Peyer's patch (tissue), 4 donors: Measurements from ENCODE around the gene SYCP2L. TPM values are rescaled to one million over a fixed set of nuclear protein-coding genes. Genes with fewer than 3 reads are reported as not detected.

Source experiments
- DNase-seq, 3 donors: peaks; one replicate each; pipeline ENCODE4 v3.0.0-alpha.2; 2017 to 2019
- H3K27ac ChIP-seq, 4 donors: fragments of 200-600 bp; sonication (generic); one replicate each; pipeline ENCODE4 v1.5.1; 2016 to 2019
- H3K27me3 ChIP-seq, 2 donors: fragments of 200-600 bp; sonication (generic); one replicate each; pipeline ENCODE4 v1.5.1; 2019
- H3K36me3 ChIP-seq, 3 donors: fragments of 200-600 bp; sonication (generic); one replicate each; pipeline ENCODE4 v1.5.1; 2016 to 2019
- H3K4me1 ChIP-seq, 4 donors: fragments of 200-600 bp; sonication (generic); one replicate each; pipeline ENCODE4 v1.5.1; 2016 to 2019
- H3K4me3 ChIP-seq, 4 donors: fragments of 200-600 bp; sonication (generic); 1 replicate in 3 of 4; 2 replicates in 1 of 4; pipeline ENCODE4 v1.5.1; 2016 to 2019; ENCODE audit warnings: mild to moderate bottlenecking in 1 of 4
- H3K9me3 ChIP-seq, 4 donors: fragments of 200-600 bp; sonication (generic); one replicate each; pipeline ENCODE4 v1.5.1; 2016 to 2019; ENCODE audit warnings: mild to moderate bottlenecking in 1 of 4
- POLR2A ChIP-seq, 2 donors: fragments of 450-650 bp; IDR thresholded peaks; one replicate each; pipeline ENCODE4 v1.5.1; 2017; ENCODE audit warnings: antibody characterized with exemption in 2 of 2, mild to moderate bottlenecking in 2 of 2, moderate library complexity in 2 of 2
- total RNA-seq, 4 donors: library from RNA; depleted of rRNA; stranded (reverse); fragments of >200 nt; gene quantifications; one replicate each; pipeline ENCODE4 v1.1.0, GENCODE V29; 2016
- TF ChIP-seq, protein P1 (sequence below), 6 experiments: fragments of 450-650 bp in 4 of 6; fragments of 200-600 bp in 2 of 6; sonication (generic) in 1 of 6; IDR thresholded peaks; one replicate each; pipeline ENCODE4 v1.5.1; 2017 to 2019; ENCODE audit warnings: antibody characterized with exemption in 6 of 6, mild to moderate bottlenecking in 3 of 6, moderate library complexity in 1 of 6

The SYCP2L gene
- total RNA-seq, 4 donors from 2014 or later = 0.67 to 5.0 TPM; not detected in 2

DNA sequence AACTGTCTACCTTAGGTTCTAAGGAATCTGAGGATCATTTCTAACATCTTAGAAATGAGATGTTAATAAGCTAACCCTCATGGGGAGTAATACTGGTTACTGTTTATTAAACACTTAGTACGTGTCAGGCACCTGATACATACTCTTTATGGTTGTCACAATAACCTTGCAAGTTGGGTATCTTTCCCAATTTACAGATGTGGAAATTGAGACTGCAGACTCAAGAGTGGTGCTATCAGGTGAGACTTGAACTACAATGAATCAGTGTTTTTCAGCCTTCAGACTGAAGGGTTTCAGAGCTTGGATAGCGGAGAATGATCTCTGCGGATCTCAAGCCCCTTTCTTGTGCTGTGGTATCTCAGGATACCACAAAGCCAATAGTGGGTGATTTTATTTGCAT, 130.2 kb downstream of the SYCP2L start:
- H3K4me3 ChIP-seq = no peak overlapping the region
- H3K27ac ChIP-seq = no peak overlapping the region
- TF ChIP-seq, protein P1, sequence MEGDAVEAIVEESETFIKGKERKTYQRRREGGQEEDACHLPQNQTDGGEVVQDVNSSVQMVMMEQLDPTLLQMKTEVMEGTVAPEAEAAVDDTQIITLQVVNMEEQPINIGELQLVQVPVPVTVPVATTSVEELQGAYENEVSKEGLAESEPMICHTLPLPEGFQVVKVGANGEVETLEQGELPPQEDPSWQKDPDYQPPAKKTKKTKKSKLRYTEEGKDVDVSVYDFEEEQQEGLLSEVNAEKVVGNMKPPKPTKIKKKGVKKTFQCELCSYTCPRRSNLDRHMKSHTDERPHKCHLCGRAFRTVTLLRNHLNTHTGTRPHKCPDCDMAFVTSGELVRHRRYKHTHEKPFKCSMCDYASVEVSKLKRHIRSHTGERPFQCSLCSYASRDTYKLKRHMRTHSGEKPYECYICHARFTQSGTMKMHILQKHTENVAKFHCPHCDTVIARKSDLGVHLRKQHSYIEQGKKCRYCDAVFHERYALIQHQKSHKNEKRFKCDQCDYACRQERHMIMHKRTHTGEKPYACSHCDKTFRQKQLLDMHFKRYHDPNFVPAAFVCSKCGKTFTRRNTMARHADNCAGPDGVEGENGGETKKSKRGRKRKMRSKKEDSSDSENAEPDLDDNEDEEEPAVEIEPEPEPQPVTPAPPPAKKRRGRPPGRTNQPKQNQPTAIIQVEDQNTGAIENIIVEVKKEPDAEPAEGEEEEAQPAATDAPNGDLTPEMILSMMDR (IDR thresholded peaks at IDR 0.05) = no peak
- no peak for TF ChIP-seq POLR2A (IDR thresholded peaks at IDR 0.05)
- no peaks in the 10 kb centered on the region for H3K9me3 ChIP-seq
- no peak for DNase-seq
- no peaks in the 10 kb centered on the region for H3K27me3 ChIP-seq
- H3K4me1 ChIP-seq = no peaks in the 10 kb centered on the region
- H3K36me3 ChIP-seq = no peaks in the 10 kb centered on the region

GRCh38 chr6:11018225-11018624, 131.4 kb downstream of the SYCP2L start:
- H3K27ac ChIP-seq = no peak overlapping the region
- TF ChIP-seq, protein P1 (IDR thresholded peaks at IDR 0.05) = no peak
- no peak for TF ChIP-seq POLR2A (IDR thresholded peaks at IDR 0.05)
- no peaks in the 10 kb centered on the region for H3K9me3 ChIP-seq
- no peaks in the 10 kb centered on the region for H3K4me1 ChIP-seq
- no peak overlapping the region for H3K4me3 ChIP-seq
- no peak for DNase-seq
- H3K27me3 ChIP-seq = no peaks in the 10 kb centered on the region
- H3K36me3 ChIP-seq = no peaks in the 10 kb centered on the region

DNA sequence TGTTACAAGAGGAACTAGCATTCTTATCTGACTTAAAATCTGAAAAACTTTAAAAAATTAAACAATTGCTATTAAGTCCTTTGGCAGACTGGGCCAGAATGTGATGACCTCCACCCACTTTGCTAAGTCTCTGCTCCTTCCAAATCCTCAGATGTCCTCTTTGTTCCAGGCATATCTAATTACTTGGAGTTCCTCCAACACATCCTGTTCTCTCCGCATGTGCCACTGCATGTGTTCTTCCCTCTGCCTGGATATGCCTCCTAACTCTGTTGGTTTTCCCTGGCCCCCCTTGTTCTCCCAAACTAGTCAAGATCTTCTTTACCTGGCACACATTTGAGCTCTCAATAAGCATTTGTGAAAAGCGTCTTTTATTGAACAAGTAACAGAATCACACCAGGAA, 134.2 kb downstream of the SYCP2L start:
- no peaks in the 10 kb centered on the region for H3K36me3 ChIP-seq
- H3K27ac ChIP-seq = no peak overlapping the region
- H3K4me1 ChIP-seq = no peaks in the 10 kb centered on the region
- no peaks in the 10 kb centered on the region for H3K27me3 ChIP-seq
- no peak overlapping the region for H3K4me3 ChIP-seq
- TF ChIP-seq, protein P1 (IDR thresholded peaks at IDR 0.05) = no peak
- no peak for TF ChIP-seq POLR2A (IDR thresholded peaks at IDR 0.05)
- DNase-seq = no peak
- no peaks in the 10 kb centered on the region for H3K9me3 ChIP-seq

GRCh38 chr6:11021714-11022113, 134.9 kb downstream of the SYCP2L start:
- TF ChIP-seq, protein P1 (IDR thresholded peaks at IDR 0.05) = no peak
- Histone ChIP-seq H3K9me3 (no peaks in the 10 kb centered on the region), H3K4me3 (no peak overlapping the region), H3K4me1 (no peaks in the 10 kb centered on the region), H3K36me3 (no peaks in the 10 kb centered on the region), H3K27ac (no peak overlapping the region), H3K27me3 (no peaks in the 10 kb centered on the region)
- no peak for DNase-seq

DNA sequence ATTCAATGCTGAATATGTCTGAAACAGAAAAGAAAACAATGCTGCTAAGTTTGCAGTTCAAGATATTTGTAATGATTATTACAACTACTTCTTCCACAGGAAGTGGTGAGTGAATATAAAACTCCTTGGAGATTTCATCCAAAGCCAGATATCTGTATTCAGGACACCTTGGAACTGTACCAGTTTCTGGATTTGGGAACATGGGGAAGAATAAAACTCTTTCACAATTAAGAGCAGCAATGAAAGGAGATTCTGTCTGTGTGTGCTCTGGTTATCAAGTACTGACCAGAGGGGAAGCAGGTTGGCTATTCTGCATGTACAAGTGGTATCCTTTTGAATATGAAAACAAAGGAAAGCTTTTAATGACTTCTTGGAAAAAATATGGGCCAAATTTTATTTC, 136.2 kb downstream of the SYCP2L start:
- no peak for DNase-seq
- Histone ChIP-seq H3K9me3 (no peaks in the 10 kb centered on the region), H3K27ac (no peak overlapping the region), H3K27me3 (no peaks in the 10 kb centered on the region), H3K4me1 (no peaks in the 10 kb centered on the region), H3K36me3 (no peaks in the 10 kb centered on the region), H3K4me3 (no peak overlapping the region)
- no peak for TF ChIP-seq POLR2A (IDR thresholded peaks at IDR 0.05)
- TF ChIP-seq, protein P1 (IDR thresholded peaks at IDR 0.05) = no peak

Other genes starting within 250 kb of the SYCP2L start
- not detected for gene C6orf52, start 192.4 kb upstream of the SYCP2L start, total RNA-seq
- gene PAK1IP1, start 192.1 kb upstream of the SYCP2L start, total RNA-seq = 1 to 10 TPM; 3.3 to 6.8 (median 5.5) TPM
- 10 to 100 TPM; 30.5 to 62.5 (median 60.4) TPM for gene TMEM14C, start 164.0 kb upstream of the SYCP2L start, total RNA-seq
- gene TMEM14B, start 139.2 kb upstream of the SYCP2L start, total RNA-seq = 10 to 100 TPM; 37.1 to 86.7 (median 44.0) TPM
- under 1 TPM in 1 of 4 donors, not detected in 3; 0.27 TPM for gene MAK, start 48.5 kb upstream of the SYCP2L start, total RNA-seq
- not detected for gene GCM2, start 5.0 kb upstream of the SYCP2L start, total RNA-seq
- gene ELOVL2, start 157.3 kb downstream of the SYCP2L start, total RNA-seq = under 1 TPM in 2 of 4 donors, not detected in 2; 0.18 to 0.27 TPM
- gene SMIM13, start 206.8 kb downstream of the SYCP2L start, total RNA-seq = 1 to 10 TPM; 4.1 to 6.3 (median 4.7) TPM
- not detected for gene ERVFRD-1, start 224.7 kb downstream of the SYCP2L start, total RNA-seq